DOHH2 (cell line): Measurements from ENCODE around the gene KRTAP4-12.

Source experiments
- EZH2phosphoT487 ChIP-seq: fragments of 200-600 bp; sonication (generic); IDR thresholded peaks from 2 replicates; pipeline ENCODE4 v1.6.1; 2017; ENCODE audit warnings: borderline replicate concordance, mild to moderate bottlenecking, antibody characterized with exemption, low read length, moderate library complexity, mixed read lengths
- TF ChIP-seq, protein P1 (sequence below): fragments of 200-600 bp; sonication (generic); IDR thresholded peaks from one replicate; pipeline ENCODE4 v1.5.1; 2014; ENCODE audit warnings: antibody characterized with exemption, mild to moderate bottlenecking, low read depth, low read length; ENCODE audit not compliant: poor library complexity, severe bottlenecking

DNA sequence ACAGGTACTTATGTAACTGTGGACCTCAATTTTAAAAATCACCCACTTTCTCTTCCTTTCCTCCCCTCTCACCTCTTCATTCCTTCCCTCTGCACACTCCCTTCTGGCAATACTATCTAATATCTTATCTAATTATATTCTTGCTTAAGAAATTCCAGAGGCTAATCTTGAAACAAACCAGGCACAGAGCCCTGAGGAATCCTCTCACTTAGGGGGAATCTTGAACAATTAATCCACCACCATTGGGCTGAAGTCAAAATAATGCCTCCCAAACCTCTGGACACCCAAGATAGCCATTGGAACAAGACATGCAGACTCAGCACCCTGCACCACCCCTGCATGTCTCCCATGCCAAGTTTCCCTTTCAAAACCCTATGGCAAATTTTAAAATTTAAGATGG is 17.4 kb upstream of the KRTAP4-12 start:
- TF ChIP-seq, protein P1, sequence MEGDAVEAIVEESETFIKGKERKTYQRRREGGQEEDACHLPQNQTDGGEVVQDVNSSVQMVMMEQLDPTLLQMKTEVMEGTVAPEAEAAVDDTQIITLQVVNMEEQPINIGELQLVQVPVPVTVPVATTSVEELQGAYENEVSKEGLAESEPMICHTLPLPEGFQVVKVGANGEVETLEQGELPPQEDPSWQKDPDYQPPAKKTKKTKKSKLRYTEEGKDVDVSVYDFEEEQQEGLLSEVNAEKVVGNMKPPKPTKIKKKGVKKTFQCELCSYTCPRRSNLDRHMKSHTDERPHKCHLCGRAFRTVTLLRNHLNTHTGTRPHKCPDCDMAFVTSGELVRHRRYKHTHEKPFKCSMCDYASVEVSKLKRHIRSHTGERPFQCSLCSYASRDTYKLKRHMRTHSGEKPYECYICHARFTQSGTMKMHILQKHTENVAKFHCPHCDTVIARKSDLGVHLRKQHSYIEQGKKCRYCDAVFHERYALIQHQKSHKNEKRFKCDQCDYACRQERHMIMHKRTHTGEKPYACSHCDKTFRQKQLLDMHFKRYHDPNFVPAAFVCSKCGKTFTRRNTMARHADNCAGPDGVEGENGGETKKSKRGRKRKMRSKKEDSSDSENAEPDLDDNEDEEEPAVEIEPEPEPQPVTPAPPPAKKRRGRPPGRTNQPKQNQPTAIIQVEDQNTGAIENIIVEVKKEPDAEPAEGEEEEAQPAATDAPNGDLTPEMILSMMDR: no peak
- TF ChIP-seq EZH2phosphoT487: no peak
